Liver (tissue), 3 donors: ENCODE measurements around the gene FAM72B.
"Not testable (repeated sequence)": the region's sequence is repeated elsewhere in the genome, so short reads cannot be mapped to it uniquely, and the experiment has no call there.

Experiments
- ATF3 ChIP-seq: IDR thresholded peaks from 2 replicates; pipeline ENCODE4 v1.6.1; 2016; ENCODE audit warnings: antibody characterized with exemption
- FOXA1 ChIP-seq: IDR thresholded peaks from 2 replicates; pipeline ENCODE4 v1.6.1; 2016; ENCODE audit warnings: antibody characterized with exemption
- GABPA ChIP-seq, 2 donors: IDR thresholded peaks in 1 of 2; conservative IDR thresholded peaks in 1 of 2; 2 replicates each; pipeline ENCODE4 v1.6.1; 2016; ENCODE audit warnings: antibody characterized with exemption in 2 of 2, mild to moderate bottlenecking in 1 of 2, moderate library complexity in 1 of 2
- YY1 ChIP-seq: IDR thresholded peaks from 2 replicates; pipeline ENCODE4 v1.6.1; 2016; ENCODE audit warnings: antibody characterized with exemption, mild to moderate bottlenecking
- TF ChIP-seq, protein P1 (sequence below): fragments of 150-350 bp; IDR thresholded peaks from 2 replicates; pipeline ENCODE4 v1.5.1; 2017; ENCODE audit warnings: improper control_type of control experiment, low read depth, low read length; ENCODE audit not compliant: missing input control
- TF ChIP-seq, protein P2 (sequence below): IDR thresholded peaks from 2 replicates; pipeline ENCODE4 v1.6.1; 2016; ENCODE audit warnings: antibody characterized with exemption
- donor health status: healthy.
- donor health status: healthy.

DNA sequence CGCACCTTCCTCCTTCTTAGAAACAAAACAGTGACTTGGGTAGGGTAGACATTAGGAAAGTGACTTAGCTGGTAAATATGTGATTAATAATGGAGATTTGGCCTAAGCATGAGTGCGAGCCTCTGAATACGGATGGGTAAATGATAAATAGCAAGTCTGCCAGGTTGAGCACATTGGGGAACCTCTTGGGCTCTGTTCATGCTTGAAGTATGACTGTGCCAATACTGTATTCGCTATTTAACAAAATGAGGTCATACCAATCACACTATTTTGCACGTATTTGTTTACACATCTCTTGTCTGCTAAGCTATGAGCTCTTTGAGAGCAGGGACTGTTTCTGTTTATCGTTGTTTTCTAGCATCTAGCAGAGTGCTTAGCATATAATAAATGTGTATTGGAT, 24.2 kb upstream of the FAM72B start:
- TF ChIP-seq, protein P1, sequence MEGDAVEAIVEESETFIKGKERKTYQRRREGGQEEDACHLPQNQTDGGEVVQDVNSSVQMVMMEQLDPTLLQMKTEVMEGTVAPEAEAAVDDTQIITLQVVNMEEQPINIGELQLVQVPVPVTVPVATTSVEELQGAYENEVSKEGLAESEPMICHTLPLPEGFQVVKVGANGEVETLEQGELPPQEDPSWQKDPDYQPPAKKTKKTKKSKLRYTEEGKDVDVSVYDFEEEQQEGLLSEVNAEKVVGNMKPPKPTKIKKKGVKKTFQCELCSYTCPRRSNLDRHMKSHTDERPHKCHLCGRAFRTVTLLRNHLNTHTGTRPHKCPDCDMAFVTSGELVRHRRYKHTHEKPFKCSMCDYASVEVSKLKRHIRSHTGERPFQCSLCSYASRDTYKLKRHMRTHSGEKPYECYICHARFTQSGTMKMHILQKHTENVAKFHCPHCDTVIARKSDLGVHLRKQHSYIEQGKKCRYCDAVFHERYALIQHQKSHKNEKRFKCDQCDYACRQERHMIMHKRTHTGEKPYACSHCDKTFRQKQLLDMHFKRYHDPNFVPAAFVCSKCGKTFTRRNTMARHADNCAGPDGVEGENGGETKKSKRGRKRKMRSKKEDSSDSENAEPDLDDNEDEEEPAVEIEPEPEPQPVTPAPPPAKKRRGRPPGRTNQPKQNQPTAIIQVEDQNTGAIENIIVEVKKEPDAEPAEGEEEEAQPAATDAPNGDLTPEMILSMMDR, result not testable (repeated sequence)
- TF ChIP-seq YY1; FOXA1; GABPA (IDR thresholded peaks at IDR 0.05 in 1 of 2, conservative IDR thresholded peaks at IDR 0.05 in 1 of 2); ATF3: not testable (repeated sequence)
- TF ChIP-seq, protein P2, sequence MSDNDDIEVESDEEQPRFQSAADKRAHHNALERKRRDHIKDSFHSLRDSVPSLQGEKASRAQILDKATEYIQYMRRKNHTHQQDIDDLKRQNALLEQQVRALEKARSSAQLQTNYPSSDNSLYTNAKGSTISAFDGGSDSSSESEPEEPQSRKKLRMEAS, result not testable (repeated sequence)
